Adrenal gland (tissue), 5 donors: ENCODE results near the gene ZBTB8B.

Experiments
- CTCF ChIP-seq, 6 experiments: fragments of 450-650 bp in 4 of 6; fragments of 200-600 bp in 2 of 6; sonication (generic) in 1 of 6; IDR thresholded peaks; 1 replicate in 5 of 6; 2 replicates in 1 of 6; pipeline versions ENCODE4 v1.5.1 to v1.8.0; 2016 to 2021; ENCODE audit warnings: antibody characterized with exemption in 6 of 6, mild to moderate bottlenecking in 2 of 6, moderate library complexity in 1 of 6
- POLR2A ChIP-seq, 2 donors: fragments of 450-650 bp; IDR thresholded peaks; one replicate each; pipeline ENCODE4 v1.6.1; 2017; ENCODE audit warnings: antibody characterized with exemption in 2 of 2, mild to moderate bottlenecking in 2 of 2, moderate library complexity in 1 of 2
- donor health status: DM: no; HTN: no; CAD: no.

DNA sequence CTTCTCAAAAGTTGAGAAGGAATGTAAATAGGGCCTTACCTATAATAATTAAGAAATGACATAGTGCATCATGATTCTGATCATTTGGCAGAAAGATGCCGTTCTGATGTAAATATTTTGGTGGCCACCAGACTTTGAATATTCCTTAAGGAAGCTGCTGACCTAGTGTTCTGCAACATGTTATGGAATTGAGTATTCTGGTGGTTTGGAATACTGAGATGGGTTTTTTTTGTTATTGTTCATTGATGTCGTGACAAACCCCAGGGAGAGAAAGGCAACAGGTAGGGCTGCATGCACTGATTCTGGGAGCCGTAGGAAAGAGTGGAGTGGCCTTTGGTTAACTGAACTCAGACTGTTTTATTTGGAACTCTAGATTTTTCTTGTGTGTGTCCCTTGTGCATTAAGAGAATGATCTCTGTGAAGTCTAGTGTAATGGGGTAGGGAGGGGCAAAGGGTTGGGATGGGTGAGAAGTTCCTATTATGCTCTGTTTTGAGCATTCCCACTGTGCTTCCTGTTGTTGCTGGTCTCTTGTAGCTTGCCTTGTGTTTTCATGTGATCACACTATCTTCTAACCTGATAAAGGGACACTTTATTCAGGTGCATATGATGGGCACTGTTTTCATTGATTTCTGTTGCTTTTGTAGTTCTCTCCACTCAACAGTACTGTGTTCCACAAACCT lies 25.0 kb downstream of the ZBTB8B start:
- no peak for TF ChIP-seq CTCF (IDR thresholded peaks at IDR 0.05)
- TF ChIP-seq POLR2A (IDR thresholded peaks at IDR 0.05): no peak
